ENCODE data around the gene THOC5. TPM values are rescaled to one million over a fixed set of nuclear protein-coding genes. Genes with fewer than 3 reads are reported as not detected.

The THOC5 gene
- total RNA-seq, 1 experiment from 2014 or later: 74.4 TPM

- peaks cover 14% of the 10 kb centered on the region for H3K36me3 ChIP-seq (ENCODE audit: control insufficient read depth, insufficient read depth, low read length)
- ChIA-PET POLR2A (no interaction called here), CTCF (no interaction called here)
- DNase-seq (ENCODE audit: low read depth, low spot score): no peak
- no peak overlapping the region for H3K4me3 ChIP-seq (ENCODE audit: low read depth in 2 of 2, low read length in 2 of 2)
- TF ChIP-seq CTCF (IDR thresholded peaks at IDR 0.05) (no peak), REST (IDR thresholded peaks at IDR 0.05; ENCODE audit: insufficient read depth in 1 of 2, low read depth in 2 of 2, low read length in 1 of 2) (no peak), POLR2AphosphoS5 (IDR thresholded peaks at IDR 0.05; ENCODE audit: low read depth, low read length) (no peak), TCF7L2 (IDR thresholded peaks at IDR 0.05; ENCODE audit: low read depth, low read length) (no peak), SIN3A (IDR thresholded peaks at IDR 0.05; ENCODE audit: borderline replicate concordance, insufficient read depth, low read depth, low read length) (no peak)
- no peak for ATAC-seq
- in situ Hi-C loops (cut with HindIII; ENCODE audit: low pct_unique_long_range_greater_than_20kb, low sequenced_read_pairs) (no loop called here), intact Hi-C loops (cut with micrococcal nuclease; ENCODE audit: unreplicated experiment) (no loop called here)
- H3K27me3 ChIP-seq (ENCODE audit: control insufficient read depth, insufficient read depth, low read length): no peaks in the 10 kb centered on the region
- no peaks in the 10 kb centered on the region for H3K9me3 ChIP-seq (ENCODE audit: control insufficient read depth, insufficient read depth, low read depth, low read length)
- H3K4me1 ChIP-seq (ENCODE audit: control insufficient read depth, insufficient read depth, low read length): no peaks in the 10 kb centered on the region
- BruUV-seq (replicated peaks): no TSS peak
- H3K27ac ChIP-seq (ENCODE audit: low read length): no peak overlapping the region
Observed at GRCh38 chr22:29509298-29509697, 44.3 kb downstream of the THOC5 start.

- no peak for DNase-seq (ENCODE audit: low read depth, low spot score)
- ATAC-seq: no peak
- H3K4me3 ChIP-seq (ENCODE audit: low read depth in 2 of 2, low read length in 2 of 2): no peak overlapping the region
- H3K9me3 ChIP-seq (ENCODE audit: control insufficient read depth, insufficient read depth, low read depth, low read length): no peaks in the 10 kb centered on the region
- peaks cover 5% of the 10 kb centered on the region; the same call in 1 of the 2 replicates for H3K36me3 ChIP-seq (ENCODE audit: control insufficient read depth, insufficient read depth, low read length)
- TF ChIP-seq REST (IDR thresholded peaks at IDR 0.05; ENCODE audit: insufficient read depth in 1 of 2, low read depth in 2 of 2, low read length in 1 of 2) (no peak), POLR2AphosphoS5 (IDR thresholded peaks at IDR 0.05; ENCODE audit: low read depth, low read length) (no peak), TCF7L2 (IDR thresholded peaks at IDR 0.05; ENCODE audit: low read depth, low read length) (no peak), CTCF (IDR thresholded peaks at IDR 0.05) (no peak), SIN3A (IDR thresholded peaks at IDR 0.05; ENCODE audit: borderline replicate concordance, insufficient read depth, low read depth, low read length) (no peak)
- BruUV-seq (replicated peaks): no TSS peak
- intact Hi-C loops (cut with micrococcal nuclease; ENCODE audit: unreplicated experiment): no loop called here
- ChIA-PET POLR2A (interaction anchor here (0.5 kb wide), 1 partner anchor 52 kb away, joined by 9 read pairs; no protein-coding TSS in a partner anchor), CTCF (no interaction called here)
- H3K27ac ChIP-seq (ENCODE audit: low read length): no peak overlapping the region
- in situ Hi-C loops (cut with HindIII; ENCODE audit: low pct_unique_long_range_greater_than_20kb, low sequenced_read_pairs): no loop called here
- no peaks in the 10 kb centered on the region for H3K27me3 ChIP-seq (ENCODE audit: control insufficient read depth, insufficient read depth, low read length)
- H3K4me1 ChIP-seq (ENCODE audit: control insufficient read depth, insufficient read depth, low read length): no peaks in the 10 kb centered on the region
Observed at GRCh38 chr22:29503811-29504372, 49.7 kb downstream of the THOC5 start.

Data from Panc1 (cell line).